Measurements from ENCODE around the gene PHYH. TPM values are rescaled to one million over a fixed set of nuclear protein-coding genes. Genes with fewer than 3 reads are reported as not detected.

Gene PHYH
- total RNA-seq (2022) (26.7 and 30.4 TPM in 2 replicates), Bru-seq, nascent RNA (percentile 50 among the genes with signal in this experiment), BruChase-seq, experiment 1, labeled RNA remaining after a 6-hour chase (percentile 52 among the genes with signal in this experiment), BruChase-seq, experiment 2, labeled RNA remaining after a 2-hour chase (percentile 46 among the genes with signal in this experiment)
- long read RNA-seq, transcript PHYH-201 (9 exons, 1,577 nt), result major isoform, 47 of 52 reads
- long read RNA-seq, partial matches to known transcripts, result 1 of 52 reads
- long read RNA-seq, other reads (novel, unspliced or antisense), result 4 of 52 reads

- Mint-ChIP-seq H3K27me3 (ENCODE audit: unreplicated experiment) (no peaks in the 10 kb centered on the region), H3K4me1 (ENCODE audit: low read depth, unreplicated experiment) (peaks cover 16% of the 10 kb centered on the region), H3K4me3 (ENCODE audit: low read depth, unreplicated experiment) (peak within 1 kb of the TSS; percentile 70), H3K27ac (ENCODE audit: unreplicated experiment) (peak within 1 kb of the TSS; percentile 77), H3K36me3 (ENCODE audit: insufficient read depth, unreplicated experiment) (peaks cover 30% of the 10 kb centered on the region), H3K9me3 (ENCODE audit: low read depth, unreplicated experiment) (no peaks in the 10 kb centered on the region)
- CTCF ChIA-PET, result interaction anchor here (0.6 kb wide), 1 partner anchor 142 kb away, joined by 3 read pairs; no protein-coding TSS in a partner anchor
- DNase-seq, result peak; percentile 88
- intact Hi-C loops (cut with micrococcal nuclease; ENCODE audit: unreplicated experiment), result loop anchor here (5.0 kb wide), 1 partner anchor 77 kb away; no protein-coding TSS in a partner anchor
- TF ChIP-seq CTCF (IDR thresholded peaks at IDR 0.05; ENCODE audit: unreplicated experiment), result no peak
- no TSS peak for BruUV-seq (replicated peaks)
These were observed at the start of gene PHYH for GRCh38 chr10:13299437-13300287. PHYH (minus strand) TSS chr10:13300064; CDS start chr10:13300042, 22 bp downstream.

- BruUV-seq (replicated peaks), result TSS peak; percentile 64
- no peaks in the 10 kb centered on the region for H3K4me1 Mint-ChIP-seq (ENCODE audit: low read depth, unreplicated experiment)
These were observed 48.6 kb upstream of the PHYH start, which contains the start of gene SEPHS1 for GRCh38 chr10:13348216-13349017. SEPHS1 (minus strand) TSS chr10:13348293; CDS start chr10:13344950, 3,343 bp downstream.

GRCh38 chr10:13347500-13348156 is 47.8 kb upstream of the PHYH start:
- Mint-ChIP-seq H3K36me3 (ENCODE audit: insufficient read depth, unreplicated experiment) (peaks cover 45% of the 10 kb centered on the region), H3K9me3 (ENCODE audit: low read depth, unreplicated experiment) (no peaks in the 10 kb centered on the region), H3K4me3 (ENCODE audit: low read depth, unreplicated experiment) (peak overlapping the region; percentile 79), H3K27me3 (ENCODE audit: unreplicated experiment) (peaks cover 14% of the 10 kb centered on the region), H3K27ac (ENCODE audit: unreplicated experiment) (no peak overlapping the region), H3K4me1 (ENCODE audit: low read depth, unreplicated experiment) (no peaks in the 10 kb centered on the region)
- TF ChIP-seq CTCF (IDR thresholded peaks at IDR 0.05; ENCODE audit: unreplicated experiment), result no peak
- CTCF ChIA-PET, result no interaction called here
- intact Hi-C loops (cut with micrococcal nuclease; ENCODE audit: unreplicated experiment), result no loop called here
- no TSS peak for BruUV-seq (replicated peaks)
- DNase-seq, result peak; percentile 80

More at GRCh38 chr10:13348216-13349017, 48.6 kb upstream of the PHYH start, which contains the start of gene SEPHS1:
- peak within 1 kb of the TSS; percentile 66 for H3K27ac Mint-ChIP-seq (ENCODE audit: unreplicated experiment)
- peak within 1 kb of the TSS; percentile 79 for H3K4me3 Mint-ChIP-seq (ENCODE audit: low read depth, unreplicated experiment)
- H3K27me3 Mint-ChIP-seq (ENCODE audit: unreplicated experiment), result peaks cover 17% of the 10 kb centered on the region
- peak; percentile 88 for DNase-seq
- H3K36me3 Mint-ChIP-seq (ENCODE audit: insufficient read depth, unreplicated experiment), result peaks cover 45% of the 10 kb centered on the region
- TF ChIP-seq CTCF (IDR thresholded peaks at IDR 0.05; ENCODE audit: unreplicated experiment), result no peak
- no peaks in the 10 kb centered on the region for H3K9me3 Mint-ChIP-seq (ENCODE audit: low read depth, unreplicated experiment)
- intact Hi-C loops (cut with micrococcal nuclease; ENCODE audit: unreplicated experiment), result no loop called here
- CTCF ChIA-PET, result interaction anchor here (0.5 to 0.6 kb wide), 2 partner anchors 40 to 439 kb away, joined by 3 read pairs; no protein-coding TSS in a partner anchor

Measured in Calu3 (cell line).